Uterus (tissue), 4 donors: ENCODE measurements around the gene SENP6. TPM values are rescaled to one million over a fixed set of nuclear protein-coding genes. Genes with fewer than 3 reads are reported as not detected.
"Not testable (repeated sequence)": the region's sequence is repeated elsewhere in the genome, so short reads cannot be mapped to it uniquely, and the experiment has no call there.

Experiments
- DNase-seq, 2 donors: peaks; one replicate each; pipeline ENCODE4 v3.0.0-alpha.2; 2019 to 2020
- H3K27ac ChIP-seq, 2 donors: fragments of 200-600 bp; sonication (generic); 1 replicate in 1 of 2; 2 replicates in 1 of 2; pipeline ENCODE4 v1.5.1; 2016 to 2018
- H3K27me3 ChIP-seq, 2 donors: fragments of 200-600 bp; sonication (generic); one replicate each; pipeline ENCODE4 v1.5.1; 2018 to 2019; ENCODE audit warnings: control low read depth in 1 of 2
- H3K36me3 ChIP-seq, 2 donors: fragments of 200-600 bp; sonication (generic); one replicate each; pipeline ENCODE4 v1.5.1; 2019; ENCODE audit warnings: control low read depth in 1 of 2
- H3K4me1 ChIP-seq, 2 donors: fragments of 200-600 bp; sonication (generic); one replicate each; pipeline ENCODE4 v1.5.1; 2018 to 2019; ENCODE audit warnings: control low read depth in 1 of 2
- H3K4me3 ChIP-seq, 2 donors: fragments of 200-600 bp; sonication (generic); 1 replicate in 1 of 2; 2 replicates in 1 of 2; pipeline ENCODE4 v1.5.1; 2018 to 2019; ENCODE audit warnings: mild to moderate bottlenecking in 1 of 2
- H3K9me3 ChIP-seq, 2 donors: fragments of 200-600 bp; sonication (generic); one replicate each; pipeline ENCODE4 v1.5.1; 2019; ENCODE audit warnings: control low read depth in 1 of 2
- CTCF ChIP-seq, 4 experiments: fragments of 200-600 bp in 2 of 4; fragments of 450-650 bp in 2 of 4; sonication (generic) in 2 of 4; IDR thresholded peaks; one replicate each; pipeline ENCODE4 v1.5.1; 2016 to 2019; ENCODE audit warnings: antibody characterized with exemption in 4 of 4, mild to moderate bottlenecking in 2 of 4, moderate library complexity in 1 of 4
- POLR2A ChIP-seq, 2 donors: fragments of 450-650 bp; IDR thresholded peaks; one replicate each; pipeline ENCODE4 v1.6.1; 2016; ENCODE audit warnings: antibody characterized with exemption in 2 of 2, mild to moderate bottlenecking in 1 of 2, moderate library complexity in 1 of 2
- intact Hi-C: fragments of 100-400 bp; cut with DNase I; formaldehyde crosslinking; loops from one replicate; pipeline ENCODE4 v1.15.1; 2023; ENCODE audit warnings: low total_unique reads
- total RNA-seq, 4 donors: library from RNA; depleted of rRNA in 3 of 4; stranded (reverse); fragments of >200 nt in 3 of 4; gene quantifications; one replicate each; pipeline versions ENCODE4 v1.1.0 to v1.2.4, GENCODE V29; 2014 to 2023
- donor health status: DM: yes; HTN: yes; CAD: no.

SENP6 gene
- total RNA-seq, 4 donors from 2014 or later, result 70.4 to 258 (median 205) TPM

- no peak overlapping the region for H3K4me3 ChIP-seq
- peaks cover 0 to 2% of the 10 kb centered on the region in 2 donors for H3K36me3 ChIP-seq
- H3K4me1 ChIP-seq, result no peaks in the 10 kb centered on the region
- no peak for TF ChIP-seq POLR2A (IDR thresholded peaks at IDR 0.05)
- no peak for TF ChIP-seq CTCF (IDR thresholded peaks at IDR 0.05)
- H3K27ac ChIP-seq, result peak overlapping the region in 1 of 2 donors; percentile 10
- DNase-seq, result no peak
- intact Hi-C loops, result no loop called here
- no peaks in the 10 kb centered on the region for H3K9me3 ChIP-seq
- H3K27me3 ChIP-seq, result no peaks in the 10 kb centered on the region
These were observed 55.6 kb downstream of the SENP6 start for GRCh38 chr6:75657327-75657726.

GRCh38 chr6:75666592-75666991 lies 64.9 kb downstream of the SENP6 start:
- no peak overlapping the region for H3K27ac ChIP-seq
- intact Hi-C loops, result no loop called here
- no peaks in the 10 kb centered on the region for H3K4me1 ChIP-seq
- H3K27me3 ChIP-seq, result no peaks in the 10 kb centered on the region
- no peaks in the 10 kb centered on the region for H3K36me3 ChIP-seq
- no peak for DNase-seq
- TF ChIP-seq POLR2A (IDR thresholded peaks at IDR 0.05) (no peak), CTCF (IDR thresholded peaks at IDR 0.05) (no peak)
- H3K4me3 ChIP-seq, result no peak overlapping the region
- H3K9me3 ChIP-seq, result no peaks in the 10 kb centered on the region

GRCh38 chr6:75673884-75674283 lies 72.2 kb downstream of the SENP6 start:
- no peaks in the 10 kb centered on the region for H3K36me3 ChIP-seq
- H3K27me3 ChIP-seq, result no peaks in the 10 kb centered on the region
- H3K4me3 ChIP-seq, result no peak overlapping the region
- H3K4me1 ChIP-seq, result no peaks in the 10 kb centered on the region
- intact Hi-C loops, result no loop called here
- H3K9me3 ChIP-seq, result no peaks in the 10 kb centered on the region
- no peak for DNase-seq
- H3K27ac ChIP-seq, result no peak overlapping the region
- TF ChIP-seq CTCF (IDR thresholded peaks at IDR 0.05), result no peak
- TF ChIP-seq POLR2A (IDR thresholded peaks at IDR 0.05), result no peak

- Histone ChIP-seq H3K9me3 (no peaks in the 10 kb centered on the region), H3K27me3 (no peaks in the 10 kb centered on the region), H3K27ac (no peak overlapping the region), H3K4me1 (no peaks in the 10 kb centered on the region), H3K36me3 (no peaks in the 10 kb centered on the region), H3K4me3 (no peak overlapping the region)
- DNase-seq, result no peak
- intact Hi-C loops, result no loop called here
- TF ChIP-seq CTCF (IDR thresholded peaks at IDR 0.05) (no peak), POLR2A (IDR thresholded peaks at IDR 0.05) (no peak)
These were observed 74.7 kb downstream of the SENP6 start for GRCh38 chr6:75676377-75676776.

GRCh38 chr6:75682548-75682947 lies 80.9 kb downstream of the SENP6 start:
- H3K4me1 ChIP-seq, DNase-seq, intact Hi-C loops, H3K36me3 ChIP-seq, H3K4me3 ChIP-seq, H3K27ac ChIP-seq, H3K9me3 ChIP-seq, H3K27me3 ChIP-seq: not testable (repeated sequence)

GRCh38 chr6:75683005-75683404 lies 81.3 kb downstream of the SENP6 start:
- H3K9me3 ChIP-seq, DNase-seq, H3K4me1 ChIP-seq, H3K36me3 ChIP-seq, H3K27ac ChIP-seq, intact Hi-C loops, H3K27me3 ChIP-seq, H3K4me3 ChIP-seq: not testable (repeated sequence)

GRCh38 chr6:75687535-75687934 lies 85.9 kb downstream of the SENP6 start:
- H3K9me3 ChIP-seq, H3K27me3 ChIP-seq, H3K27ac ChIP-seq, DNase-seq, intact Hi-C loops, H3K36me3 ChIP-seq, H3K4me1 ChIP-seq, H3K4me3 ChIP-seq: not testable (repeated sequence)

GRCh38 chr6:75687937-75688336 lies 86.3 kb downstream of the SENP6 start:
- H3K27ac ChIP-seq, H3K4me1 ChIP-seq, DNase-seq, H3K36me3 ChIP-seq, H3K4me3 ChIP-seq, H3K27me3 ChIP-seq, intact Hi-C loops, H3K9me3 ChIP-seq: not testable (repeated sequence)
